Fibroblast of skin of left biceps (primary cell): ENCODE results near the gene UTP25.
A peak's percentile ranks its signal among the peaks of the same experiment; 100 is the strongest.
"Not testable (repeated sequence)": the region's sequence is repeated elsewhere in the genome, so short reads cannot be mapped to it uniquely, and the experiment has no call there.

Experiments used
- DNase-seq, 2 experiments: peaks; one replicate each; pipeline ENCODE4 v3.0.0-alpha.2; 2013; ENCODE audit warnings: low read depth in 2 of 2

Gene UTP25

GRCh38 chr1:209871430-209871829, 43.7 kb downstream of the UTP25 start:
- DNase-seq: no peak

- DNase-seq: no peak
Observed at GRCh38 chr1:209873067-209873799, 45.5 kb downstream of the UTP25 start.

GRCh38 chr1:209875515-209875914, 47.7 kb downstream of the UTP25 start:
- DNase-seq: no peak

GRCh38 chr1:209876078-209876800, 48.5 kb downstream of the UTP25 start:
- no peak for DNase-seq

- no peak for DNase-seq
Observed at GRCh38 chr1:209877087-209877764, 49.5 kb downstream of the UTP25 start.

GRCh38 chr1:209878964-209879363, 51.2 kb downstream of the UTP25 start:
- no peak for DNase-seq

- DNase-seq: no peak
Observed at GRCh38 chr1:209879539-209879938, 51.8 kb downstream of the UTP25 start.

GRCh38 chr1:209880031-209880430, 52.3 kb downstream of the UTP25 start:
- no peak for DNase-seq

- no peak for DNase-seq
Observed at GRCh38 chr1:209881619-209882018, 53.8 kb downstream of the UTP25 start.

- no peak for DNase-seq
Observed at GRCh38 chr1:209882286-209882685, 54.5 kb downstream of the UTP25 start.

- DNase-seq: no peak
Observed at GRCh38 chr1:209882942-209883340, 55.2 kb downstream of the UTP25 start.

- peak in 1 of 2 experiments; percentile 48 for DNase-seq
Observed at GRCh38 chr1:209883341-209883971, 55.7 kb downstream of the UTP25 start.

GRCh38 chr1:209884249-209884648, 56.5 kb downstream of the UTP25 start:
- no peak for DNase-seq

- DNase-seq: peak; percentile 94
Observed at GRCh38 chr1:209884665-209885117, 56.9 kb downstream of the UTP25 start.

GRCh38 chr1:209885403-209886218, 57.8 kb downstream of the UTP25 start:
- DNase-seq: no peak

- DNase-seq: no peak
Observed at GRCh38 chr1:209886219-209886536, 58.4 kb downstream of the UTP25 start.

- DNase-seq: not testable (repeated sequence)
Observed at GRCh38 chr1:209888291-209889076, 60.7 kb downstream of the UTP25 start.

GRCh38 chr1:209889077-209889418, 61.3 kb downstream of the UTP25 start:
- no peak for DNase-seq

- no peak for DNase-seq
Observed at GRCh38 chr1:209890641-209891330, 63.0 kb downstream of the UTP25 start.

- no peak for DNase-seq
Observed at GRCh38 chr1:209893751-209894150, 66.0 kb downstream of the UTP25 start.
